HG03571 (cell line): ENCODE measurements around the gene MCHR1.
"Not testable (repeated sequence)": the region's sequence is repeated elsewhere in the genome, so short reads cannot be mapped to it uniquely, and the experiment has no call there.

ENCODE experiments used
- ATAC-seq: cut with Tn5 transposase; IDR thresholded peaks from one replicate; pipeline ENCODE4 v1.9.1; 2021; ENCODE audit not compliant: unreplicated experiment

The MCHR1 gene

GRCh38 chr22:40654522-40655167, 24.6 kb upstream of the MCHR1 start:
- no peak for ATAC-seq

DNA sequence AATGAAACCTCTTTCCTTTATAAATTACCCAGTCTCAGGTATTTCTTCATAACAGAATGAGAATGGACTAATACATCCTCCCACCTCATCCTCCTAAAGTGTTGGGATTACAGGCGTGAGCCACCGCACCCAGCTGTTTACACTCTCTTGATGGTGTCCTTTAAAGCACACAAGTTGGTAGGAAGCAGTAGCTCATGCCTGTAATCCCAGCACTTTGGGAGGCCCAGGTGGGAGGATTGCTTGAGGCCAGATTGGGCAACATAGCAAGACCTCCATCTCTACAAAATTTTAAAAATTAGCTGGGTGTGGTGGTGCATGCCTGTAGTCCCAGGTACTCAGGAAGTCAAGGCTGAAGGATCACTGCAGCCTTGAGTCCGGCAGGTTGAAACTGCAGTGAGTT, 23.3 kb upstream of the MCHR1 start:
- not testable (repeated sequence) for ATAC-seq

- ATAC-seq, result not testable (repeated sequence)
Observed at GRCh38 chr22:40656651-40657050, 22.6 kb upstream of the MCHR1 start.

GRCh38 chr22:40659166-40659565, 20.1 kb upstream of the MCHR1 start:
- ATAC-seq, result no peak

- no peak for ATAC-seq
Observed at GRCh38 chr22:40660730-40661129, 18.6 kb upstream of the MCHR1 start.

DNA sequence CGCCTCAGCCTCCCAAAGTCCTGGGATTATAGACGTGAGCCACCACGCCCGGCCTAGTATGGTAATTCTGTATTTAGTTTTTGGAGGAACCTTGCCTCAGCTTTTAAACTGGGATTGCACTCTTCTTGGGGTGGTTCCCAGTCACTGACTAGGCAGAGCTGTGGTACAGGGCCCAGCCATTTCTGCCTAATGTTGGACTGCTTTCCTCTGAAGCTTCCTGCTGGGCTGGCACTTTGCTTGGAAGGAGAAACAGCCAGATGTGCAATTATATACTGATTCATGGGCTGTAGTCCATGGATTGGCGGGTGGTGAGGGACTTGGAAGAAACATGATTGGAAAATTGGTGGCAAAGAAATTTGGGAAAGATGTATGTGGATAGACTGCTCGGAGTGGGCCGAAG, 17.6 kb upstream of the MCHR1 start:
- no peak for ATAC-seq

GRCh38 chr22:40665312-40665711, 14.0 kb upstream of the MCHR1 start:
- no peak for ATAC-seq

DNA sequence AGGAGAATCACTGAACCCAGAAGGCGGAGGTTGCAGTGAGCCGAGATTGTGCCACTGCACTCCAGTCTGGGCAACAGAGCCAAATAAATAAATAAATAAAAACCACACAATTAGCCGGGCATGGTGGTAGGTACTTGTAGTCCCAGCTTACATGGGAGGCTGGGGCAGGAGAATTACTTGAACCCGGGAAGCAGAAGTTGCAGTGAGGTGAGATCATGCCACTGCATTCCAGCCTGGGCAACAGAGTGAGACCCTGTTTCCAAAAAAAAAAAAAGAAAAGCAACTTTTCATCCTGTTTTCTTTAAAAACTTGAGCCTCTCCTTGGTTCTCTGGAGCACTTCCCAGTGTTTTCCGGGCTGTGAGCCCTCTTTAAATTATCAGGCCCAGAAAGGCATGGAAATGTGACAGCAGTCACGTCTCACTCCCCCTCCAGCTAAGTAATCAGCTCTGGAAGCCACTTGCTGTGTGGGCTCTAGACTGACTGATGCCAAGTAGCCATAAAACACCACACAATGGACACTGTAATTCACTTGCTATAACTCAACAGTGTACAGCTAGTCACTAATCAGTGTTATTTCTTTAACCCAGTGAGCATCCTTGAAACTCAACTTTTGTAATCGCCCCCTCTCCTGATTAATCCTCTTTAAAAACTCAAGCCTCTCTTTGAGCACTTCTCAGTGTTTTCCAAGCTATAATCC, 13.0 kb upstream of the MCHR1 start:
- no peak for ATAC-seq

- ATAC-seq, result no peak
Observed at GRCh38 chr22:40668611-40669411, 10.5 kb upstream of the MCHR1 start.

GRCh38 chr22:40670058-40670457, 9.2 kb upstream of the MCHR1 start:
- no peak for ATAC-seq

DNA sequence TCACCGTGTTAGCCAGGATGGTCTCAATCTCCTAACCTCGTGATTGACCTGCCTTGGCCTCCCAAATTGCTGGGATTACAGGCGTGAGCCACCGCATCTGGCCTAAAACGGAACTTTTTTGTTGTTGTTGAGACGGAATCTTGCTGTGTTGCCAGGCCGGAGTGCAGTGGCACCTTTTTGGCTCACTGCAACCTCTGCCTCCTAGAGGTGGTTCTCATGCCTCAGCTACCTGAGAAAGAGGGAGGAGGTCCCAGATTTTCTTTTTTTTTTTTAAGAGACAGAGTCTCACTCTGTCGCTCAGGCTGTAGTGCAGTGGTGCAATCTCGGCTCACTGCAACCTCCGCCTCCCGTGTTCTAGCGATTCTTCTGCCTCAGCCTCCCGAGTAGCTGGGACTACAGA, 7.9 kb upstream of the MCHR1 start:
- ATAC-seq, result no peak

DNA sequence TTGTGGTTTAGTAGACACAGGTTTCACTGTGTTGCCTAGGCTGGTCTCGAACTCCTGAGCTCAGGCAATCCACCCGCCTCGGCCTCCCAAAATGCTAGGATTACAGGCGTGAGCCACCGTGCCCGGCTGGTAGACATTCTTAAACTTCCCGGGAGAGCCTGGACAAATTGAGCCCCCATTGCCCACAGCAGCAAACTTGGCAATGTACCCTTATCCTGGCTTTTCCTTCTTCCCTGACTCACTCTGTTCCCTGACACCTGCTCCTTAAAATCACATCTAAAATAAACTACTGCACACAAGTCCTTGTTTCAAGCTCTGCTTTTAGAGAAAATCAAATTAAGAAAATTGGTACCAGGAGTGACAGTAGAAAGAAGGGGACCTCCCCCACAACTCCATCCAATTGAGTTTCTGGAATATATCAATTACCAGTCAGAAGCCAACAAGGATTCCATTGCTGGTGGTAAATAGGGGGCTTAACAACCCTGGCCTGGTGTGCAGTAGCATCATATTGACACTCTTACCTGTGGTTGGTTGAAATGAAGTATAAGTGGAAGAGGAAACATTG, 7.4 kb upstream of the MCHR1 start:
- ATAC-seq, result no peak

DNA sequence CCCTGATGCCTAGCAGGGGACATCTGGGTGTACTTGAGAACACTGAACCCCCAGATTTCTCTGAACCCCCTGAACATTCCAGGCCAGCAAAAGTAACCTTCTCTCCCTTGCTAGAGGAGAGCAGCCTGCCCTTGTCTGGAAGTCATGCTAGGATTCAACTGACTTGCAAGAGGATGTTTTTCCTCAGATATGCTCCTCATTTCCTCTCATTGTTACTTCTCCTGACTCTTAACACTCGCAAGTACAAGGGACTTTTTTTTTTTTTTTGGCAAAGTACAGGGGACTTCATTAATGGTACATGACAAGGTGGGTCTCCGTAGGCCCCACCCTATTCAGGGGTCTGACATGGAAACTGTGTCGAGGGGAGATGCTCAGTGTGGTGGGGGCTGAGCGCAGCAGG, 6.3 kb upstream of the MCHR1 start:
- ATAC-seq, result no peak

GRCh38 chr22:40674274-40674673, 5.0 kb upstream of the MCHR1 start:
- ATAC-seq, result no peak

GRCh38 chr22:40676166-40676565, 3.1 kb upstream of the MCHR1 start:
- ATAC-seq, result not testable (repeated sequence)

- no peak for ATAC-seq
Observed at GRCh38 chr22:40676644-40677043, 2.6 kb upstream of the MCHR1 start.

GRCh38 chr22:40678493-40679248, 613 bp upstream of the MCHR1 start:
- no peak for ATAC-seq

GRCh38 chr22:40679964-40680818, 907 bp downstream of the MCHR1 start:
- ATAC-seq, result no peak

DNA sequence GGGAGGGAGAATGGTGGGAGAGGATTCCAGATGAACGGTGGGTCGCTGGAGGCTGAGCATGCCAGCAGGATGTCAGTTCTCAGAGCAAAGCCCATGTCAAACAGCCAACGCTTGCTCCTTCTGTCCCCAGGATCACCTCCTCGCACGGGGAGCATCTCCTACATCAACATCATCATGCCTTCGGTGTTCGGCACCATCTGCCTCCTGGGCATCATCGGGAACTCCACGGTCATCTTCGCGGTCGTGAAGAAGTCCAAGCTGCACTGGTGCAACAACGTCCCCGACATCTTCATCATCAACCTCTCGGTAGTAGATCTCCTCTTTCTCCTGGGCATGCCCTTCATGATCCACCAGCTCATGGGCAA, 1.5 kb downstream of the MCHR1 start:
- ATAC-seq, result no peak

DNA sequence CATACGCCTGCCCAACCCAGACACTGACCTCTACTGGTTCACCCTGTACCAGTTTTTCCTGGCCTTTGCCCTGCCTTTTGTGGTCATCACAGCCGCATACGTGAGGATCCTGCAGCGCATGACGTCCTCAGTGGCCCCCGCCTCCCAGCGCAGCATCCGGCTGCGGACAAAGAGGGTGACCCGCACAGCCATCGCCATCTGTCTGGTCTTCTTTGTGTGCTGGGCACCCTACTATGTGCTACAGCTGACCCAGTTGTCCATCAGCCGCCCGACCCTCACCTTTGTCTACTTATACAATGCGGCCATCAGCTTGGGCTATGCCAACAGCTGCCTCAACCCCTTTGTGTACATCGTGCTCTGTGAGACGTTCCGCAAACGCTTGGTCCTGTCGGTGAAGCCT, 2.2 kb downstream of the MCHR1 start:
- ATAC-seq, result no peak
